HEK293 (cell line): ENCODE measurements around the gene SKOR1.

Experiments
- CTCF ChIA-PET: fragments of 350-600 bp; formaldehyde crosslinking; extraction: SDS; loops from one replicate; lab custom pipeline; 2021; ENCODE audit warnings: antibody characterized with exemption; lab: Yijun Ruan, JAX
- POLR2A ChIA-PET: fragments of 300-600 bp; formaldehyde crosslinking; extraction: SDS; loops from one replicate; lab custom pipeline; 2020; ENCODE audit warnings: antibody characterized with exemption, inconsistent platforms; lab: Yijun Ruan, JAX
- H3K27ac ChIP-seq: fragments of 200-500 bp; sonication (Bioruptor generic); 2 replicates; pipeline ENCODE4 v1.5.1; 2014; ENCODE audit warnings: low read depth, low read length, control low read depth, inconsistent platforms; ENCODE audit errors: extremely low read depth
- H3K36me3 ChIP-seq, 2 experiments: fragments of 200-500 bp in 1 of 2; sonication (Bioruptor generic) in 1 of 2; 1 replicate in 1 of 2; 2 replicates in 1 of 2; pipeline ENCODE4 v1.5.1; 2014 to 2017; ENCODE audit warnings: inconsistent platforms in 2 of 2, low read length in 2 of 2; ENCODE audit not compliant: control insufficient read depth in 2 of 2, insufficient read depth in 1 of 2
- H3K4me1 ChIP-seq: fragments of 200-500 bp; sonication (Bioruptor generic); 2 replicates; pipeline ENCODE4 v1.5.1; 2014; ENCODE audit warnings: mild to moderate bottlenecking, low read length, inconsistent platforms; ENCODE audit not compliant: control insufficient read depth, insufficient read depth
- H3K4me3 ChIP-seq: 2 replicates; pipeline ENCODE4 v1.5.1; 2011; ENCODE audit warnings: low read depth, mild to moderate bottlenecking, control low read depth, low read length, moderate library complexity
- H3K9me3 ChIP-seq: fragments of 200-500 bp; sonication (Bioruptor generic); 2 replicates; pipeline ENCODE4 v1.5.1; 2014; ENCODE audit warnings: low read depth, low read length, inconsistent platforms; ENCODE audit not compliant: control insufficient read depth, insufficient read depth
- AEBP2 ChIP-seq: fragments of 450-650 bp; formaldehyde crosslinking; IDR thresholded peaks from 2 replicates; pipeline ENCODE4 v1.5.1; 2016; ENCODE audit warnings: missing biosample characterization, missing genetic modification characterization, borderline replicate concordance
- ELK4 ChIP-seq: IDR thresholded peaks from 2 replicates; pipeline ENCODE4 v1.6.1; 2011; ENCODE audit warnings: mild to moderate bottlenecking, low read depth, low read length, borderline replicate concordance
- GLIS2 ChIP-seq: fragments of 450-650 bp; formaldehyde crosslinking; IDR thresholded peaks from 2 replicates; pipeline ENCODE4 v1.5.1; 2016; ENCODE audit warnings: missing biosample characterization, missing genetic modification characterization
- KLF10 ChIP-seq: fragments of 450-650 bp; IDR thresholded peaks from 2 replicates; pipeline ENCODE4 v1.5.1; 2018; ENCODE audit warnings: missing biosample characterization, mild to moderate bottlenecking, missing genetic modification characterization
- MEIS1 ChIP-seq: sonication (generic); formaldehyde crosslinking; IDR thresholded peaks from 2 replicates; pipeline ENCODE4 v1.8.1; 2022; ENCODE audit warnings: missing genetic modification reagents, mild to moderate bottlenecking, borderline replicate concordance
- YY1 ChIP-seq: fragments of 450-650 bp; formaldehyde crosslinking; IDR thresholded peaks from 2 replicates; pipeline ENCODE4 v1.5.1; 2018; ENCODE audit warnings: missing biosample characterization, missing genetic modification characterization
- ZBTB48 ChIP-seq: fragments of 450-650 bp; formaldehyde crosslinking; IDR thresholded peaks from 2 replicates; pipeline ENCODE4 v1.5.1; 2016; ENCODE audit warnings: missing biosample characterization, missing genetic modification characterization
- ZBTB7A ChIP-seq: fragments of 450-650 bp; formaldehyde crosslinking; IDR thresholded peaks from 2 replicates; pipeline ENCODE4 v1.5.1; 2016; ENCODE audit warnings: low read depth, missing biosample characterization, missing genetic modification characterization
- ZFP41 ChIP-seq: fragments of 450-650 bp; formaldehyde crosslinking; IDR thresholded peaks from 2 replicates; pipeline ENCODE4 v1.5.1; 2016; ENCODE audit warnings: missing biosample characterization, missing genetic modification characterization, borderline replicate concordance
- ZFP69B ChIP-seq: fragments of 450-650 bp; formaldehyde crosslinking; IDR thresholded peaks from 2 replicates; pipeline ENCODE4 v1.5.1; 2016; ENCODE audit warnings: missing biosample characterization, missing genetic modification characterization
- ZNF169 ChIP-seq: fragments of 450-650 bp; formaldehyde crosslinking; IDR thresholded peaks from 2 replicates; pipeline ENCODE4 v1.5.1; 2016; ENCODE audit warnings: missing biosample characterization, missing genetic modification characterization
- ZNF174 ChIP-seq: fragments of 450-650 bp; formaldehyde crosslinking; IDR thresholded peaks from 2 replicates; pipeline ENCODE4 v1.5.0; 2017; ENCODE audit warnings: missing biosample characterization, mild to moderate bottlenecking, missing genetic modification characterization
- ZNF23 ChIP-seq: fragments of 450-650 bp; formaldehyde crosslinking; IDR thresholded peaks from 2 replicates; pipeline ENCODE4 v1.5.1; 2016; ENCODE audit warnings: missing biosample characterization, missing genetic modification characterization, borderline replicate concordance
- ZNF394 ChIP-seq: fragments of 450-650 bp; formaldehyde crosslinking; IDR thresholded peaks from 2 replicates; pipeline ENCODE4 v1.5.1; 2016; ENCODE audit warnings: missing biosample characterization, missing genetic modification characterization, mild to moderate bottlenecking, moderate library complexity, borderline replicate concordance
- ZNF433 ChIP-seq: fragments of 450-650 bp; formaldehyde crosslinking; IDR thresholded peaks from 2 replicates; pipeline ENCODE4 v1.5.1; 2016; ENCODE audit warnings: missing biosample characterization, missing genetic modification characterization, low read depth
- ZNF529 ChIP-seq: fragments of 450-650 bp; formaldehyde crosslinking; IDR thresholded peaks from 2 replicates; pipeline ENCODE4 v1.5.1; 2017; ENCODE audit warnings: missing genetic modification characterization, missing biosample characterization; ENCODE audit not compliant: insufficient replicate concordance
- ZNF549 ChIP-seq: fragments of 450-650 bp; IDR thresholded peaks from 2 replicates; pipeline ENCODE4 v1.5.1; 2018; ENCODE audit warnings: missing biosample characterization, missing genetic modification characterization, mild to moderate bottlenecking, inconsistent platforms, moderate library complexity
- ZNF645 ChIP-seq: fragments of 450-650 bp; formaldehyde crosslinking; IDR thresholded peaks from 2 replicates; pipeline ENCODE4; 2016; ENCODE audit warnings: missing biosample characterization, missing genetic modification characterization
- ZNF677 ChIP-seq: fragments of 450-650 bp; IDR thresholded peaks from 2 replicates; pipeline ENCODE4 v1.5.0; 2018; ENCODE audit warnings: missing biosample characterization, mild to moderate bottlenecking, missing genetic modification characterization, moderate library complexity
- ZNF701 ChIP-seq: fragments of 450-650 bp; formaldehyde crosslinking; IDR thresholded peaks from 2 replicates; pipeline ENCODE4 v1.5.1; 2016; ENCODE audit warnings: missing biosample characterization, missing genetic modification characterization
- ZNF843 ChIP-seq: fragments of 450-650 bp; formaldehyde crosslinking; IDR thresholded peaks from 2 replicates; pipeline ENCODE4 v1.5.1; 2016; ENCODE audit warnings: missing biosample characterization, missing genetic modification characterization
- ZSCAN16 ChIP-seq: fragments of 450-650 bp; formaldehyde crosslinking; IDR thresholded peaks from 2 replicates; pipeline ENCODE4 v1.5.1; 2016; ENCODE audit warnings: missing biosample characterization, missing genetic modification characterization
- ZSCAN30 ChIP-seq: fragments of 450-650 bp; IDR thresholded peaks from 2 replicates; pipeline ENCODE4 v1.5.1; 2018; ENCODE audit warnings: missing biosample characterization, mild to moderate bottlenecking, missing genetic modification characterization, moderate library complexity
- ZSCAN4 ChIP-seq: fragments of 450-650 bp; formaldehyde crosslinking; IDR thresholded peaks from 2 replicates; pipeline ENCODE4 v1.5.1; 2017; ENCODE audit warnings: missing biosample characterization, missing genetic modification characterization
- ZXDB ChIP-seq: fragments of 450-650 bp; formaldehyde crosslinking; IDR thresholded peaks from 2 replicates; pipeline ENCODE4 v1.5.1; 2016; ENCODE audit warnings: missing biosample characterization, missing genetic modification characterization

SKOR1 gene

GRCh38 chr15:67854358-67854757 lies 29.0 kb downstream of the SKOR1 start:
- H3K4me1 ChIP-seq: no peaks in the 10 kb centered on the region

GRCh38 chr15:67855842-67856241 lies 30.5 kb downstream of the SKOR1 start:
- no peak overlapping the region for H3K27ac ChIP-seq

More at GRCh38 chr15:67854358-67854757, 29.0 kb downstream of the SKOR1 start:
- TF ChIP-seq ZNF23 (tag by site-specific recombination) (no peak), ELK4 (no peak), ZXDB (tag by site-specific recombination) (no peak), KLF10 (no peak), GLIS2 (tag by site-specific recombination) (no peak), ZNF677 (tag by site-specific recombination) (no peak), ZFP41 (tag by site-specific recombination) (no peak), ZNF529 (no peak), ZNF394 (no peak), ZSCAN16 (tag by site-specific recombination) (no peak), ZBTB7A (no peak), ZSCAN30 (tag by site-specific recombination) (no peak), ZFP69B (tag by site-specific recombination) (no peak), ZNF645 (no peak), ZNF843 (tag by site-specific recombination) (no peak), AEBP2 (tag by site-specific recombination) (no peak), ZNF174 (tag by site-specific recombination) (no peak)
- ChIA-PET POLR2A (no interaction called here), CTCF (interaction anchor here (1.9 kb wide), 1 partner anchor 9 kb away, joined by 9 read pairs; no protein-coding TSS in a partner anchor)
- no peak overlapping the region for H3K4me3 ChIP-seq
- no peaks in the 10 kb centered on the region for H3K36me3 ChIP-seq
- no peaks in the 10 kb centered on the region; the same call in 1 of the 2 replicates for H3K9me3 ChIP-seq
- H3K27ac ChIP-seq: no peak overlapping the region

More at GRCh38 chr15:67855842-67856241, 30.5 kb downstream of the SKOR1 start:
- no peaks in the 10 kb centered on the region for H3K4me1 ChIP-seq
- no peak overlapping the region for H3K4me3 ChIP-seq
- ChIA-PET POLR2A (interaction anchor here (0.6 kb wide), 2 partner anchors 15 to 493 kb away, joined by 4 read pairs; no protein-coding TSS in a partner anchor), CTCF (no interaction called here)
- no peaks in the 10 kb centered on the region for H3K36me3 ChIP-seq
- no peaks in the 10 kb centered on the region for H3K9me3 ChIP-seq
- TF ChIP-seq ZNF701 (no peak), ZNF549 (tag by site-specific recombination) (no peak), ZNF433 (tag by site-specific recombination) (no peak), ZSCAN4 (tag by site-specific recombination) (no peak), ZNF169 (no peak), YY1 (tag by site-specific recombination) (no peak), ZBTB48 (tag by site-specific recombination) (no peak), MEIS1 (CRISPR knock-in tag) (no peak)
